ENCODE data around the gene TAF3.

- TF ChIP-seq ZNF274 (IDR thresholded peaks at IDR 0.05; ENCODE audit: low read depth, low read length), result no peak
- TF ChIP-seq SUZ12 (IDR thresholded peaks at IDR 0.05; ENCODE audit: extremely low read depth, insufficient read depth, insufficient read length), result no peak
- TF ChIP-seq YY1 (IDR thresholded peaks at IDR 0.05; ENCODE audit: insufficient read depth, insufficient read length), result no peak
Measured at GRCh38 chr10:7787150-7787856, 31.0 kb upstream of the TAF3 start.

Data from NT2/D1 (cell line).